ENCODE data around the gene ZC3H15.
"Not testable (repeated sequence)": the region's sequence is repeated elsewhere in the genome, so short reads cannot be mapped to it uniquely, and the experiment has no call there.

Gene ZC3H15

DNA sequence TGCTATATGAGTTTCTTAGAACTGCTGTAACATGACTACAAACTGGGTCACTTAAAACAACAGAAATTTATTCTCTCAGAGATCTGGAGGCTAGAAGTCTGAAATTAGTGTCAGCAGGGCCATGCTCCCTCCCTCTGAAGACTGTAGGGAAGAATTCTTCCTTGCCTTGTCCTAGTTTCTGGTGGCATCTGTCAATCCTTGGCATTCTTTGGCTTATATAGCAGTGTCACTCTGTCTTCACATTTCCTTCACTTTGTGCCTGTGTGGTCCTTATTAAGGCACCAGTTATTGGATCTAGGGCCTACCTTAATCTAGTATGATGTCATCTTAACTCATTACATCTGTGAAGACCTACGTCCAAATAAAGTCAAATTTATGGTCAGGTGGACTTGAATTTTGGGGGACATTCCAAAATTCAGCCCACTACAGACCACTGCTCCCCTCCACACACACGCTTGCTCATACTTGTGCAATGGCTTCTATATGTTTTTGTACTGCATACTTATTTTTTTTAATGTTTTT, 7.6 kb downstream of the ZC3H15 start:
- no peak for DNase-seq (ENCODE audit: low read depth in 2 of 2)

DNA sequence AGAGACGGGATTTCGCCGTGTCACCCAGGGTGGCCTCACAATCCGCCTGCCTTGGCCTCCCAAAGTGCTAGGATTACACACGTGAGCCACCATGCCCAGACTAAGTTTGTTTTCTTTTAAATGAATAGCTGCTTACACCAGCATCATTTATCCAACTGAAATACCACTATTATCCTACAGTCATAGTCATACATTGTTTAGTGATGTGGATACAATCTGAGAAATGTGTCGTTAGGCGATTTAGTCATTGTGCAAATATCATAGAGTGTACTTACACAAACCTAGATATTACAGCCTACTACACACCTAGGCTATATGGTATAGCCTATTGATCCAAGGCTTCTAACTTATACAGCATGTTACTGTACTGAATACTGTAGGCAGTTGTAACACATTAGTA, 10.3 kb downstream of the ZC3H15 start:
- DNase-seq (ENCODE audit: low read depth in 2 of 2): no peak

DNA sequence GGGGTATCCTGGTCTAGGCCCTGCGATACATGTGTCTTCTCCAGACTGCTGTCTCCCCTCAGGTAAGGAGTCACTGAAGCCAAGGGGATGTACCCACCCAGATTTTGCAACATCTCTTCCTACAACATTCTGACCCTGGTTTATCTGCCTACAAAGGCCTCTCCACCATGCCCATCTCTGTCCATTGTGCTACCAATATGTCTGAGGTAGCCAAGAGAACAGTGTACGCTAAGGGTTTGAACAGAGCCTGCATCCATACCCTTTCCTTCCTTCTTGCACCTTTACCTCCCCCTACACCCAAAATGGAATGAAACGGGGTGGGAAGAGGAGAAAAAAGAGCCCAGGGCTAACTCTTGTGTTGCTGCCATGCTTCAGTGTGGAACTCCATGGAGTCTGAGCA, 11.9 kb downstream of the ZC3H15 start:
- DNase-seq (ENCODE audit: low read depth in 2 of 2): no peak

DNA sequence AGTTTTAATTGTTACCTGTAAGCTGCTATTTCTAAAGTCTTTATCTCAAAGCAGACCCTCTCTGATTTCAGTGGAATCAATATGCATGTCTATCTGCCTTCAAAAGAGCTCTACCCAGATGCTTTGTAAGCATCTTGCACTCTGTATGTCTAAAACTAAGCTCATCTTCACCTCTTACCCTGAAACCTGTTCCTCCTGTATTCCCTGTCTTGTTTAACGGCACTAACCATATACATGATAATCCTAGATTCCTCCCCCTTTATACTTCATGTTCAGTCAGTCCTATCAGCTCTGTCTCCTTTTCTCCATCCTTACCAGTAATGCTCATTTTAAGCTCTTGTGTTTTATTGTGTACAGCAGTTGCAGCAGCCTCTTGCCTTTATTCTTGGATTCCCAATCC, 12.8 kb downstream of the ZC3H15 start:
- no peak for DNase-seq (ENCODE audit: low read depth in 2 of 2)

DNA sequence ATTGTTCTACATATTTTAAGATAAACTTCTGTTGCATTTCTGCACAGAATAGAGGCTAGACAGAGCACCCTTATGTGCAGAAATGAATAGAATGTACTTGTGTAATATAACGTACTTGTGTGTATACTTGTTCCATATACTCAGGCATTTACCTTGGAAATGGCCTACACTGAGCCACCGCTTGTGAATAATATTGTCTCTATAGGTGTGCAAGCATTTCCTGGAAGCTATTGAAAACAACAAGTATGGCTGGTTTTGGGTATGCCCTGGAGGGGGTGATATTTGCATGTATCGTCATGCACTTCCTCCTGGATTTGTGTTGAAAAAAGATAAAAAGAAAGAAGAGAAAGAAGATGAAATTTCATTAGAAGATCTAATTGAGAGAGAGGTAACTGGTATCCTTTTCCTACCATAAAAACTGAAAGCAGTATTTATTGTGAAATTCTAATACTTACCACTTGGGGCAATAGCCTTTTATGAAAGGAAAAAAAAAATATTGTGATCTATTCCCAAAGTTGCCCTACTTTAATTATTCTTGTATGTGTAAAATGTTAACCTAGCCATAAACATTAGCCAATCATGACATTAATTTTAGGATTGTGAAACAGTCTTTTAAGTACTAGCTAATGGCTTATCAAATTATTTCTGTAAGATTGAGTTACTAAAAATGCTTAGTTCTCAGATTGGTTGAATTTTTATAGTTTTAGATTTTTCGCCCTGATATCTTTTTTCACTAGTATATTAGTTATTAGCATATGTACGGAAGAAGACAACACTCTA, 18.0 kb downstream of the ZC3H15 start:
- no peak for DNase-seq (ENCODE audit: low read depth in 2 of 2)

DNA sequence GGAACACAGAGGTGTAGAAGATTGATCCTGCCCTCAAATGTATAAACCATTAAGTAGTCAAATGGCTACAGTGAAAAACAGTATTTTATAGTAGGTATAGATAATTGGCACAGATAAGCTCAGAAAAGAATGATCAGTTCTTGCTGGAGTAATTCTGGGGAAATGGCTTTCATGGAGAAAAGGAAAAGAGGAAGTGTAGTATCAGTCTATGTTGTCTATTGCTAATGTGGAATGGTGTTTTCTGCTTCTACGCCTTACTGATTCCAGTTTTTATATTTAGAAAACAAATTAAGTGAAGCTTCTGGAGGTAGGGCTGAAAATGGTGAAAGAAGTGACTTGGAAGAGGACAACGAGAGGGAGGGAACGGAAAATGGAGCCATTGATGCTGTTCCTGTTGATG, 22.2 kb downstream of the ZC3H15 start:
- no peak for DNase-seq (ENCODE audit: low read depth in 2 of 2)

DNA sequence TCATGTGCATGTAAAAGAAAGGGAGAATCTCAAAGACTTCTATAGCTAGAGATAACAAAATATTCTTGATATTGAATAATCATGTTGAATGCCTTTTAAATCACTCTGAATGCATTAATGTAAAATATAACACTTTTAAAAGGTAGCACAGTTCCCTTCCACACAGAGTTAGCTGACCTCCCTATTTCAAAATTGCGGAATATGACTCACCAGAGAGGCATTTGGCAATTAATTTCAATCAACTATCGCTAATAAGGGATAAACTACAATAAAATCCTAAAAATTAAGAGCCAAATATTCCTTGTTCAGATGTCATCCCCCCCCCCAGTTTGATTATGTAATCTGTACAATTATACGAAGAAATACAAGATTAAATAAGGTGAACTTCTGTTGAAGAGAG, 29.3 kb downstream of the ZC3H15 start:
- DNase-seq (ENCODE audit: low read depth in 2 of 2): no peak

DNA sequence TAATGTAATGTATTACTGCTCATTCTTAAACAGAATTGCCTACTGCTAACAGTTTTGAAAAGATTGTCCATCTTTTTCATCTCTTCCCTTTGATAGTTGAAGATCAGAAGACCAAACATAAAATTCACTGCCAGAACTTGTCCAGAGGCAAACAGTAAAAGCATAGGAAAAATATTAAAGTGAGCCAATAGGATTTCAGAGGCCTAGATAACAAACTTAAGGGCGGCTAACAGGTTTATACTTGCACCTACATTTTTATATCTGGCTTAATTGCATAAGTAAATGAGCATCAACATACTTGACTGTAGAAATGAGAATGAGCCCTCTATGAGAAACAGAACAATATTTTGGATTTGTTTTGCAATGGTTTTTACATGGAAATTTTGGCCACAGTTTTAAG, 30.3 kb downstream of the ZC3H15 start:
- DNase-seq (ENCODE audit: low read depth in 2 of 2): no peak

DNA sequence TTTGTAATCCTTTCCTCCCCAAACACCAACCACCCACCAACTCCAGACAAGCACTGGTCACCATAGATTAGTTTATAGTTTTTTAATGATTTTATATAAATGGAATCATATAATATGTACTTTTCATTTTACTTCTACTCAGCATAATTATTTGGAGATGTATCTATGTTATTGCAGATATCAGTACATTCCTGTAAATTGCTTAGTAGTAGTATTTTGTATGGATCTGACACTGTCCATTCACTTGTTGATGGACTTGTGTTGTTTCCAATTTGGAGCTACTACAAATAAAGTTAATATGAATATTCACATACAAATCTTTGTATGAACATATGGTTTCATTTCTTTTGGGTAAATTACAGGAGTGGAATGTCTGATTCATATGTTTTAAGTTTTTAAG, 31.0 kb downstream of the ZC3H15 start:
- no peak for DNase-seq (ENCODE audit: low read depth in 2 of 2)

DNA sequence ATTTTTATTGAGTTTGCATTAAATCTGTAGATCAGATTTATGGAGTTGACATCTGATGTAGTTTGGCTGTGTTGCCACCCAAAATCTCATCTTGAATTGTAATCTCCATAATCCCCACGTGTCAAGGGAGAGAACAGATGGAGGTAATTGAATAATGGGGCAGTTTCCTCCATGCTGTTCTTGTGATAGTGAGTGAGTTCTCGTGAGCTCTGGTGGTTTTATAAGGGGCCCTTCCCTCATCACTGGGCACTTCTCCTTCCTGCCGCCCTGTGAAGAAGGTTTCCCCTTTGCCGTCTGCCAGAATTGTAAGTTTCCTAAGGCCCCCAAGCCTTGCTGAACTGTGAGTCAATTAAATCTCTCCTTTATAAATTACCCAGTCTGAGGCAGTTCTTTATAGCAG, 32.2 kb downstream of the ZC3H15 start:
- no peak for DNase-seq (ENCODE audit: low read depth in 2 of 2)

DNA sequence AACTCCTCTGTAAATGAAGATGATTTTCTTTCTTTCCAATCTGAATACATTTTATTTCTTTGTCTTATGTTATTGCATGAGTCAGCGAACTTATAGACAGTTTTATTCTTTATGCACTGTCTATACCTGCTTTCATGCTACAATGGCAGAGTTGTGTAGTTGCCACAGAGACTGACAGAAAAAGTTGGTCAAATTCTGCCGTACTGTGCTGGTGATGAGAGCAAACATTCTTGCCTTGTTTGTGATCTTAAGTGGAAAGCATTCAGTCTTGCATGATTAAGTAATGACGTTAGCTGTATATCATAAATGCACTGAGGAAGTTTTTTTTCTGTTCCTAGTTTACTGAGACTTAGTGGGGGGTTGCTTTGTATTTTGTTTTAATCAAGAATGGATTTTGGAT, 32.9 kb downstream of the ZC3H15 start:
- DNase-seq (ENCODE audit: low read depth in 2 of 2): no peak

DNA sequence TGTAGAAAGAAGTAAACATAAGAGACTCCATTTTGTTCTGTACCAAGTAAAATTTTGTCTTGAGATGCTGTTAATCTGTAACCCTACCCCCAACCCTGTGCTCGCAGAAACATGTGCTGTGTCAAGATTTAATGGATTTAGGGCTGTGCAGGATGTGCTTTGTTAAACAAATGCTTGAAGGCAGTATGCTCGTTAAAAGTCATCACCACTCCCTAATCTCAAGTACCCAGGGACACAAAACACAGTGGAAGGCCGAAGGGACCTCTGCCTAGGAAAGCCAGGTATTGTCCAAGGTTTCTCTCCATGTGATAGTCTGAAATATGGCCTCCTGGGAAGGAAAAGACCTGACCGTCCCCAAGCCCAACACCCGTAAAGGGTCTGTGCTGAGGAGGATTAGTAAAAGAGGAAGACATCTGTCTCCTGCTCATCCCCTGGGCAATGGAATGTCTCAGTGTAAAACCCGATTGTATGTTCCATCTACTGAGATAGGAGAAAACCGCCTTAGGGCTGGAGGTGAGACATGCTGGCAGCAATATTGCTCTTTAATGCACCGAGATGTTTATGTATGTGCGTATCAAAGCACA, 35.6 kb downstream of the ZC3H15 start:
- DNase-seq (ENCODE audit: low read depth in 2 of 2): not testable (repeated sequence)

DNA sequence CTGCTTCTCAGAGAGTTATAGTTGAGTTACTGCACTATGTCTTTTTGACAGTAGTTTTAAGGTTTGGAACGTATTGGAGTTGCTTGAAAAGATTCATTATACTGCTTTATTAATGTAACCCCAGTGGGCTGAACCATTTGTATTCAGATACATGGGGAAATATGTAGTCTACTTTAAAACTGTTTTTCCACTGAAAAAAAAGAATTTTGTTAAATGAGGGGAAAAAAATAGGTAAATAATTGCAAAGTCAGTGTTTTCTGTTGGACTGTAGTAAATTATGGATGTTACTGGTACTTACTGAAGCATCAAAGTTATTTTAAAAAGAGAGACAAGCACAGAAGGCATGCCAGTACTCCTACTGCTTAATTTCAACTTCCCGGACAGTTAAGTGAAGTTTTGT, 36.4 kb downstream of the ZC3H15 start:
- no peak for DNase-seq (ENCODE audit: low read depth in 2 of 2)

DNA sequence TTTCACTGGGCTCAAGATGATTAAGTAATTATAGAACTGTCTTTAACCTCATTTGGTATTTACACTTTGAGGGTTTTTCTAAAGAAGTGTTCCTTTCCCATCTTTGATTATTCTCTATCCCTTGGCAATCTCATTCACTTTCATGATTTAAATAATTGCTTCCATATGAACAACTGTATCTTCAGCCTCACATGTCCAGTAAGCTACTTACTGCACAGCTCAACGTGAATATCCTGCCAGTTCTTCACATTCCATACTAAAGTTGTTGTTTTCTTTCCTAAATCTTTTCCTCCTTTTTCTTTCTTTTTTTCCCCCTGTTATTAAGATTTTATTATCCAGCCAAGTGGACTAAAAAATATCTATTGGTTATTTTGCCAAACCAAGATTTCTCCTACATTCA, 37.7 kb downstream of the ZC3H15 start:
- no peak for DNase-seq (ENCODE audit: low read depth in 2 of 2)

DNA sequence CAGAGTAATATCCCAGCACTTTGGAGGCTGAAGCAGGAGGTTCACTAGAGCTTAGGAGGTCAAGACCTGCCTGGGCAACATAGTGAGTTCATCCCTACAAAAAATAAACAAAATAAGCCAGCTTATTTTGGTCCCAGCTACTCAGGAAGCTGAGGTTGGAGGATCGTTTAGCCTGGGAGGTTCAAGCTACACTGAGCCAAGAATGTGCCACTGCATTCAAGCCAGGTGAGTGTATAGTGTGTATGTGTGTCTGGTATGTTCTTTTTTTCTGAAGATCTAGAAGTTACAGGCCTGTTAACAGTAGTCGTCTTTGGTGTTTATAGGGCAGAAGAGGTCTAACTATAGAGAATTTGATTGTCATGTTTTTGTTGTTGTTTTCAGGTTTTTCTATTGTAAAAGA, 40.2 kb downstream of the ZC3H15 start:
- no peak for DNase-seq (ENCODE audit: low read depth in 2 of 2)

DNA sequence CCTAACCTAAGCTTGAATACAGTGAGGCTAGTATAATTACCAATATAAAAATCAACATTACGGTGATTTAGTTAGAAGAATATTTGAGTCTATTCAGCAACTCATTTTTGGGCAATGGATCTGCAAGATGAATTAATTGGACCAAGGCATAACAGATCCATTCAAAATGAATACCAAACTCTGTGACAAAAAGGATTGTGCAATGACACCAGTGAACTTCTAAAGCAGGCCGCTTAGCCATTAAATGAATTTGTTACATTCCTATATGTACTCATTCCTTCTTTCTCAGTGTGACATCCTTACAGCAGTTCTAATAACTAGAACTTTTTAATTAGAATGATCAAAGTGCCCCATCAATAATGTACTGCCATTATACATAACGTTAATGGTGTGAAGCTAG, 44.3 kb downstream of the ZC3H15 start:
- DNase-seq (ENCODE audit: low read depth in 2 of 2): no peak

DNA sequence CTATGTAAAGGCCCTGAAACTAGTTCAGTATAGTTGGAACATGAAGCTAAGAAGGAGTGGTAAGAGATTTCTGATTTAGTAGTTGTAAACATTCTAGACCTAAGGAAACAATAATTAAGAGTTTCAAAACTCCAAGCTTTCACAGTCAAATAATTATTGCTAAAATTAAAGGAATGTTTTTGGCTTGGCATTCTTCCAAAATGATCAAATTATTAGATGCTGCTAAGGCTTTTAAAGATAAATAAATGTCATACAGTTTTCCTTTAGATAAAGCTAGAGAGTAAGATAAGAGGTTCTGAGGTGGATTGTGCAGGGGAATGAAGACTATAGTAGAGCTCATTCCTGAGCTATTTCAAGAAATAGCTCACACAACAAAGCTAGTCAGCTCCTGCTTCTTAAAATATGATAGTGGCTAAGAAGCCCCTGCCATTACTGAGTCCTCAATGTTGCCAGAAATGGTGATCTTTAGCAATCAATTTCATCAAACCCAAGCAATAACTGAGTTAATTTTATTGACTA, 45.3 kb downstream of the ZC3H15 start:
- DNase-seq (ENCODE audit: low read depth in 2 of 2): no peak

DNA sequence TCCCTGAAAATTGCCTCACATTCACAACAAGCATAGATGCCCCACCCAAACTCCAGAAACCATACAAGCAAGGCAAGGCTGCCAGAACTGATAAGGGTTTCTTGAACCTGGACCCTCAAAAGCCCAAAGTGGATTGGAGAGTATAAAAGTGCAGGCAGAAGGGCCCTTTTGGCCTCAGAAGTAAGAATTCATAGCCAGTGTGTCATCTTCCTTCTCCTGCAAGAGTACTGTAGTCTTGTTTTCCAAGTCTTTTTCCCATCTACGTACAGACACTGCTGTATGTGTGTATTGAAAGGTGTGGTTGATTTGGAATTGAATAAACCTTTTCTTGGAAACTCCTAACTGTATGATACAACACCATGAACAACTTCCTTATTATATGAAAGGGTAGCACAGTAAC, 46.8 kb downstream of the ZC3H15 start:
- DNase-seq (ENCODE audit: low read depth in 2 of 2): no peak

DNA sequence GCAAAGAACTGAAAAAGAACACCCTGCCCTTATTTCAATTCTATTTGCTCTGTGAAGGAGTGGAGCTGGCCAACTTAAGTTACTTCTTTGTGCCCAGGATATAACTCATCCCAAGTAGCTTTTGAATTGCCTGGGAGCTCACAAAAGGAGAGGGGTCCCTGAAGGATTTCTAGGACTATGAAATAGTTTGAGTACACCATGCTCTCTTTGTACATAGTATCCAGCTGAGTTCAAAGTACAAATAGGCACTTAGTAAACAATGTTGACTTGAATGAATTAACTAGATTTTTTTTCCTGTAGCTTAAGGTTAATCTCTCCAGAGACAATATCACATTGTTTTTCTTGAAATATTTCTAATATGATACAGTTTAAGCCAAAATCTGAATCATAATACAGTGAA, 47.7 kb downstream of the ZC3H15 start:
- DNase-seq (ENCODE audit: low read depth in 2 of 2): no peak

DNA sequence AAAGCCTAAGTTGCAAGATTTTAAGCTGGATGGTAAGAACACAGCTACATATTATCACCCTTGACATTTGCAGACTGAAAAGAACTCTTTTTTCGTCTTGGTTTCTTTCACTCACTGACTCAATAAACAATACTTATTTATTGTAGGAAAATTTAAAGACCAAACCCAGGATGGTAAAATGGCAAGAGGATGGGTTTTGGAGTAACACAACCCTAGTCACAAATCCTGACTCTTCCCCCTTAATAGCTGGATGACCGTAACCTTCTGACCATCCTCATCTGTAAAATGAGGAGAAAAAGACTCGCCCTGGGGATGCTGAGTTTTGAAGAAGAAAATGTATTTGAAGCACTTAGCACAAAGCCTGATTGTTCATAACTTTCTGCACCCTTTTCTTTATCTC, 48.3 kb downstream of the ZC3H15 start:
- no peak for DNase-seq (ENCODE audit: low read depth in 2 of 2)

DNA sequence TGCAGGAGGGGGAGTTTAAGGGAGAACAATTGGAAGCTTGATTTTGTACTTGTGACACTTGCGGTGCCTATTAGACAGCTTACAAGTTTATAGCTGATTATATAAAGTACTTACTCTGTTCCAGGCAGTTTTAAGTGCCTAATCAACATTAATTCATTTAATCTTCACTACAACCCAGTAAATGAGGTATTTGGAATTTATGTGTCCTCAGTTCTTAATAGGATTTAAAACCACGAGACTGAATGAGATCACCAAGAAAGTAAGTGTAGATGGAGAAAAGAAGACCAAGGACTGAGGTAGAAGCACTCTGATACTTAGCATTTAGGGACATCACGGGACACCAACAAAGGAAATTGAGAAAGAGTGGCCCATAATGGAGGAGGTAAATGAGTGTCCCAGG, 49.8 kb downstream of the ZC3H15 start:
- DNase-seq (ENCODE audit: low read depth in 2 of 2): no peak

DNA sequence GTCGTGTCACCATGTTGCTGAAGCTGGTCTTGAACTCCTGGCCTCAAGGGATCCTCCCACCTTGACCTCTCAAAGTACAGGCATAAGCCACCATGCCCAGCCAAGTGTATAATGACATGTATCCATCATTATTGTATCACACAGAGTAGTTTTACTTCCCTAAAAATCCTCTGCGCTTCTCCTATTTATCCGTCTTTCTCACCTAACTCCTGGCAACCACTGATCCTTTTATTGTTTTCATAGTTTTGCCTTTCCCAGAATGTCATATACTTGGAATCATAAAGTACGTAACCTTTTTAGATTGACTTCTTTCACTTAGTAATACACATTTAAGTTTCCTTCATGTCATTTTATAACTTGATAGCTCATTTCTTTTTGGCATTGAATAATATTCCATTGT, 51.0 kb downstream of the ZC3H15 start:
- no peak for DNase-seq (ENCODE audit: low read depth in 2 of 2)

DNA sequence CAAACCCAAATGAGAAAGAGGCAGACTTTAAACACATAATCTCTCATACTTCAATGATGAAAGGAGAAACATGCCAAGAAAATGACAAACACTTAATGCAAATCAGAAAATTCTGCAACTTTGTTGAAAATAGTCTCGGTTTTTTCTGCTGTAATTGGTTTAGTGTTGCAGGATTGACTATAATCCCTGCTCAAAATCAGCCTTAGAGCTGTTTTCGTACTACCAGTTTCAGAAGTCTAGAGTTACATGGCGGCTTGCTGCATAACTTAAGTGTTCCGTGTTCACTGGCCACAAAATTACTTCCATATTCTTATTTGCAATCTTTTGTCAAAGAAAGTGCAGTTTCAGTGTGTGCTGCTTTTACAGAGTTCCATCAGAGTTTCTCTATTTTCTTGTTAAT, 54.9 kb downstream of the ZC3H15 start:
- no peak for DNase-seq (ENCODE audit: low read depth in 2 of 2)
